HepG2 (cell line): ENCODE results near the gene FITM1. TPM values are rescaled to one million over a fixed set of nuclear protein-coding genes. Genes with fewer than 3 reads are reported as not detected.

Source experiments
- ATM ChIP-seq: fragments of 450-650 bp; IDR thresholded peaks from 2 replicates; pipeline ENCODE4 v1.7.1; 2017; ENCODE audit warnings: mild to moderate bottlenecking, borderline replicate concordance
- BCL3 ChIP-seq: sonication (generic); formaldehyde crosslinking; IDR thresholded peaks from 2 replicates; pipeline ENCODE4 v1.5.1; 2020; ENCODE audit warnings: mild to moderate bottlenecking, missing genetic modification reagents, moderate library complexity
- CEBPZ ChIP-seq: IDR thresholded peaks from 2 replicates; pipeline ENCODE4 v1.6.1; 2012; ENCODE audit warnings: low read length, improper control_type of control experiment
- CHD2 ChIP-seq: IDR thresholded peaks from 2 replicates; pipeline ENCODE4 v1.6.1; 2011; ENCODE audit warnings: low read depth, low read length, improper control_type of control experiment
- GPBP1L1 ChIP-seq: sonication (generic); formaldehyde crosslinking; IDR thresholded peaks from 2 replicates; pipeline ENCODE4 v1.5.0; 2020; ENCODE audit warnings: mild to moderate bottlenecking, missing genetic modification reagents
- HNF4A ChIP-seq: sonication (generic); formaldehyde crosslinking; IDR thresholded peaks from 2 replicates; pipeline ENCODE4 v1.4.0; 2020; ENCODE audit warnings: missing genetic modification reagents
- HNRNPUL1 ChIP-seq: fragments of 200-400 bp; formaldehyde crosslinking; IDR thresholded peaks from 2 replicates; pipeline ENCODE4 v1.6.1; 2017; ENCODE audit warnings: low read depth, mild to moderate bottlenecking, low read length, moderate library complexity
- NFE2 ChIP-seq: sonication (generic); formaldehyde crosslinking; IDR thresholded peaks from 2 replicates; pipeline ENCODE4 v1.4.0; 2020; ENCODE audit warnings: missing genetic modification reagents
- RBFOX2 ChIP-seq: fragments of 200-400 bp; formaldehyde crosslinking; IDR thresholded peaks from 2 replicates; pipeline ENCODE4 v1.6.1; 2017; ENCODE audit warnings: low read depth, mild to moderate bottlenecking, low read length
- TEAD2 ChIP-seq: sonication (generic); formaldehyde crosslinking; IDR thresholded peaks from 2 replicates; pipeline ENCODE4 v1.9.0; 2021; ENCODE audit warnings: missing genetic modification reagents
- ZBTB34 ChIP-seq: sonication (generic); formaldehyde crosslinking; IDR thresholded peaks from 2 replicates; pipeline ENCODE4 v1.8.0; 2022; ENCODE audit warnings: mild to moderate bottlenecking, missing genetic modification reagents
- ZC3H13 ChIP-seq: sonication (generic); formaldehyde crosslinking; IDR thresholded peaks from 2 replicates; pipeline ENCODE4 v1.8.1; 2023; ENCODE audit warnings: mild to moderate bottlenecking, missing genetic modification reagents, moderate library complexity
- ZC3H4 ChIP-seq: sonication (generic); formaldehyde crosslinking; IDR thresholded peaks from 2 replicates; pipeline ENCODE4 v1.4.0; 2020; ENCODE audit warnings: missing genetic modification reagents, borderline replicate concordance
- ZNF205 ChIP-seq: IDR thresholded peaks from 2 replicates; pipeline ENCODE4 v1.6.1; 2018; ENCODE audit warnings: missing biosample characterization, missing genetic modification reagents
- ZNF280B ChIP-seq: sonication (generic); formaldehyde crosslinking; IDR thresholded peaks from 2 replicates; pipeline ENCODE4 v1.5.0; 2020; ENCODE audit warnings: missing genetic modification reagents, mild to moderate bottlenecking, borderline replicate concordance
- ZNF296 ChIP-seq: sonication (generic); formaldehyde crosslinking; conservative IDR thresholded peaks from 2 replicates; pipeline ENCODE4 v1.5.0; 2020; ENCODE audit warnings: mild to moderate bottlenecking, missing genetic modification reagents
- ZNF343 ChIP-seq: sonication (generic); formaldehyde crosslinking; IDR thresholded peaks from 2 replicates; pipeline ENCODE4 v1.4.0; 2020; ENCODE audit warnings: mild to moderate bottlenecking, missing genetic modification reagents
- ZNF543 ChIP-seq: sonication (generic); formaldehyde crosslinking; IDR thresholded peaks from 2 replicates; pipeline ENCODE4 v1.4.0; 2020; ENCODE audit warnings: mild to moderate bottlenecking, missing genetic modification reagents
- ZNF615 ChIP-seq: sonication (generic); formaldehyde crosslinking; IDR thresholded peaks from 2 replicates; pipeline ENCODE4 v1.5.0; 2020; ENCODE audit warnings: mild to moderate bottlenecking, missing genetic modification reagents, borderline replicate concordance
- ZNF720 ChIP-seq: sonication (generic); formaldehyde crosslinking; IDR thresholded peaks from 2 replicates; pipeline ENCODE4 v1.4.0; 2020; ENCODE audit warnings: missing genetic modification reagents
- ZNF724P ChIP-seq: sonication (generic); formaldehyde crosslinking; IDR thresholded peaks from 2 replicates; pipeline ENCODE4 v1.8.0; 2022; ENCODE audit warnings: missing genetic modification reagents, borderline replicate concordance
- ZSCAN22 ChIP-seq: sonication (generic); formaldehyde crosslinking; IDR thresholded peaks from 2 replicates; pipeline ENCODE4 v1.4.0; 2020; ENCODE audit warnings: mild to moderate bottlenecking, missing genetic modification reagents
- ZSCAN30 ChIP-seq: sonication (generic); formaldehyde crosslinking; IDR thresholded peaks from 2 replicates; pipeline ENCODE4 v1.5.0; 2020; ENCODE audit warnings: mild to moderate bottlenecking, missing genetic modification reagents
- polyA plus RNA-seq, 8 experiments: library from polyadenylated mRNA; depleted of rRNA in 3 of 8; stranded (reverse) in 7 of 8; unstranded in 1 of 8; fragments of >200 nt; fragmentation: Illumina TruSeq in 4 of 8; extraction: Trizol in 4 of 8; gene quantifications; 2 replicates each; pipeline versions ENCODE4 v1.2.1 to v1.2.3, GENCODE V29; 2011 to 2016; ENCODE audit warnings: low read depth in 4 of 8, missing spikeins in 1 of 8, mixed read lengths in 1 of 8; ENCODE audit not compliant: insufficient read depth in 1 of 8
- total RNA-seq, 5 experiments: library from RNA; depleted of rRNA; stranded (reverse); fragments of >200 nt; fragmentation: Illumina TruSeq; extraction: Trizol; gene quantifications; 2 replicates each; pipeline ENCODE4 v1.2.3, GENCODE V29; 2016; ENCODE audit warnings: low read depth in 1 of 5

Gene FITM1
- total and polyA plus RNA-seq, 2 of the 13 experiments (the other 11 are each of a cell fraction or from before 2014, with no cell fraction given) = 2.7 to 5.8 TPM

GRCh38 chr14:24146453-24146977 lies 16.1 kb downstream of the FITM1 start, which contains the start of gene PSME2 (continued):
- TF ChIP-seq CEBPZ (no peak), ATM (no peak), ZNF615 (CRISPR knock-in tag) (no peak), HNRNPUL1 (no peak), CHD2 (peak; percentile 59), ZC3H4 (CRISPR knock-in tag) (no peak), NFE2 (CRISPR knock-in tag) (no peak), ZSCAN30 (no peak), ZC3H13 (CRISPR knock-in tag) (no peak), ZNF280B (CRISPR knock-in tag) (no peak), ZSCAN22 (CRISPR knock-in tag) (no peak), TEAD2 (CRISPR knock-in tag) (no peak), ZNF543 (CRISPR knock-in tag) (no peak), ZNF205 (peak; percentile 58; the same call in 1 of the 2 replicates), ZNF296 (CRISPR knock-in tag) (no peak), ZNF720 (no peak; the same call in 1 of the 2 replicates), ZNF343 (no peak), RBFOX2 (0 out of 2 replicates have a peak, but pooled peaks have one; percentile 24), HNF4A (peak; percentile 87), ZBTB34 (CRISPR knock-in tag) (peak; percentile 61; the same call in 1 of the 2 replicates), ZNF724P (CRISPR knock-in tag) (no peak), BCL3 (CRISPR knock-in tag) (0 out of 2 replicates have a peak, but pooled peaks have one; percentile 24), GPBP1L1 (CRISPR knock-in tag) (no peak)
